Heart right ventricle (tissue), 16 donors: ENCODE measurements around the gene NEDD4L. TPM values are rescaled to one million over a fixed set of nuclear protein-coding genes. Genes with fewer than 3 reads are reported as not detected.

Source experiments
- ATAC-seq, 8 donors: fragments of 200-7000 bp; cut with Tn5 transposase; one replicate each; pipeline ENCODE4 v1.9.1; 2020; ENCODE audit warnings: mild to moderate bottlenecking in 8 of 8, moderate library complexity in 8 of 8, moderate number of reproducible peaks in 1 of 8
- DNase-seq, 2 donors: peaks; one replicate each; pipeline ENCODE4 v3.0.0-alpha.2; 2020
- H3K27ac ChIP-seq, 10 donors: fragments of 200-600 bp; sonication (generic) in 2 of 10; one replicate each; pipeline versions ENCODE4 v1.5.0 to v1.8.0; 2020 to 2022; ENCODE audit warnings: mild to moderate bottlenecking in 3 of 10
- H3K27me3 ChIP-seq, 7 donors: fragments of 200-600 bp; one replicate each; pipeline ENCODE4 v1.8.0; 2021 to 2022; ENCODE audit warnings: mild to moderate bottlenecking in 2 of 7
- H3K36me3 ChIP-seq, 9 donors: fragments of 200-600 bp; sonication (generic) in 1 of 9; one replicate each; pipeline versions ENCODE4 v1.5.0 to v1.8.0; 2020 to 2022; ENCODE audit warnings: mild to moderate bottlenecking in 2 of 9
- H3K4me1 ChIP-seq, 9 donors: fragments of 200-600 bp; sonication (generic) in 1 of 9; one replicate each; pipeline versions ENCODE4 v1.5.0 to v1.8.0; 2020 to 2022; ENCODE audit warnings: mild to moderate bottlenecking in 4 of 9
- H3K4me3 ChIP-seq, 10 donors: fragments of 200-600 bp; sonication (generic) in 2 of 10; one replicate each; pipeline versions ENCODE4 v1.5.0 to v1.8.0; 2020 to 2022; ENCODE audit warnings: mild to moderate bottlenecking in 7 of 10, moderate library complexity in 2 of 10
- H3K9me3 ChIP-seq, 11 donors: fragments of 200-600 bp in 10 of 11; sonication (generic) in 2 of 11; one replicate each; pipeline versions ENCODE4 v1.5.0 to v1.8.0; 2013 to 2022; ENCODE audit warnings: mild to moderate bottlenecking in 2 of 11, control low read depth in 1 of 11, moderate library complexity in 1 of 11
- WGBS, 2 donors: extraction: QIAGEN DNeasy Blood & Tissue Kit; methylation state at CpG; one replicate each; pipeline ENCODE4 v1.1.7; 2013; ENCODE audit warnings: inconsistent platforms in 1 of 2; 5-methylcytosine and 5-hydroxymethylcytosine counted together
- intact Hi-C, 10 donors: fragments of 100-400 bp; cut with DNase I; formaldehyde crosslinking; loops; one replicate each; pipeline versions ENCODE4 v1.11.1 to v1.14.2; 2022
- polyA plus RNA-seq, 2 donors: library from polyadenylated mRNA; stranded (reverse); fragments of 200-250 nt; gene quantifications; one replicate each; pipeline ENCODE4 v1.2.3, GENCODE V29; 2013
- total RNA-seq, 10 donors: library from RNA; stranded (reverse); fragmentation: NEBNext Ultra II Directional in 3 of 10; extraction: Animal tissue kit (Norgen Biotek cat#: 25700) in 3 of 10; gene quantifications; one replicate each; pipeline versions ENCODE4 v1.2.1 to v1.2.4, GENCODE V29; 2021 to 2023
- TF ChIP-seq, protein P1 (sequence below), 9 donors: fragments of 200-600 bp; sonication (generic) in 2 of 9; IDR thresholded peaks; one replicate each; pipeline versions ENCODE4 v1.5.0 to v1.8.0; 2021 to 2022; ENCODE audit warnings: antibody characterized with exemption in 9 of 9, mild to moderate bottlenecking in 5 of 9, moderate library complexity in 1 of 9
- donor health status: Arrhythmogenic right ventricular cardiomyopathy.
- donor health status: ischemic (EF 13 %, LVEDD 7.1; RV severe dilation, severe dysfunction).
- donor health status: healthy with polysubstance abuse.
- donor health status: DM: no; HTN: yes; CAD: no.
- donor health status: DM: no; HTN: no; CAD: no.
- donor health status: ischemic (EF 25% LVEDD 6.9; RV normal size, moderate dysfunction).
- donor health status: ischemic (EF 25% LVEDD 5.7; RV mildly dilated, moderate dysfunction).
- donor health status: healthy.
- donor health status: DM: yes; HTN: yes; CAD: no.
- donor health status: Ischemic cardiomyopathy.
- donor health status: ischemic (EF 35%, LVEDD 5.7; RV mildly dilated, moderate dysfunction).
- donor health status: nonischemic (EF 11% LVEDD 7.7; RV severe dilation, severe dysfunction).
- donor health status: DM: yes; HTN: yes; CAD: no.
- donor health status: PGD.
- donor health status: ischemic (EF 29% LVEDD 5.4; RV normal size, mild dysfunction).
- donor health status: nonischemic (EF 23%, LVEDD 6.1; RV moderate dilation, normal function).

NEDD4L gene
- total and polyA plus RNA-seq, 12 donors = 9.6 to 67.1 (median 49.4) TPM

DNA sequence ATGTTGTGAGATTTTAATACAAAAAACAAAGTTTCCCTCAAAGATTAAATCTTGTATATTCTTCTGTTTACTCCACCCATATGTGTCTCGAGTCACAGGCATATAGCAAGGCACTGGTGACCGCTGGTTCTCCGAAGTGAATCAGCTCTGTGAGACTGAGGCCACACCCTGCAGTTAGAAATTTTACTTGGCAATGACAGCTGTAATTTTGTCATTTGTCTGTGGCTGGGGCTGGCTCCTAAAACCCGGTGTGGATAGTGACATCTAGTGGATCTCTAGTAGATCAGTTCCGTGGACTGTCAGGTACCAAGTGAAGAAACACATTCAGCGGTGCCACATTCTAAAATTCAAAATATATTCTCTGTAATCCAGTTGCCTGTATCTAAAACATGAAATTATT is 278.0 kb downstream of the NEDD4L start:
- no peaks in the 10 kb centered on the region for H3K27me3 ChIP-seq
- WGBS, 2 donors = 5% methylated on average over 6 of the region's 6 CpGs
- no peaks in the 10 kb centered on the region for H3K9me3 ChIP-seq
- peak overlapping the region in 8 of 10 donors; percentile 32 to 61 (median 47) for H3K27ac ChIP-seq
- TF ChIP-seq, protein P1, sequence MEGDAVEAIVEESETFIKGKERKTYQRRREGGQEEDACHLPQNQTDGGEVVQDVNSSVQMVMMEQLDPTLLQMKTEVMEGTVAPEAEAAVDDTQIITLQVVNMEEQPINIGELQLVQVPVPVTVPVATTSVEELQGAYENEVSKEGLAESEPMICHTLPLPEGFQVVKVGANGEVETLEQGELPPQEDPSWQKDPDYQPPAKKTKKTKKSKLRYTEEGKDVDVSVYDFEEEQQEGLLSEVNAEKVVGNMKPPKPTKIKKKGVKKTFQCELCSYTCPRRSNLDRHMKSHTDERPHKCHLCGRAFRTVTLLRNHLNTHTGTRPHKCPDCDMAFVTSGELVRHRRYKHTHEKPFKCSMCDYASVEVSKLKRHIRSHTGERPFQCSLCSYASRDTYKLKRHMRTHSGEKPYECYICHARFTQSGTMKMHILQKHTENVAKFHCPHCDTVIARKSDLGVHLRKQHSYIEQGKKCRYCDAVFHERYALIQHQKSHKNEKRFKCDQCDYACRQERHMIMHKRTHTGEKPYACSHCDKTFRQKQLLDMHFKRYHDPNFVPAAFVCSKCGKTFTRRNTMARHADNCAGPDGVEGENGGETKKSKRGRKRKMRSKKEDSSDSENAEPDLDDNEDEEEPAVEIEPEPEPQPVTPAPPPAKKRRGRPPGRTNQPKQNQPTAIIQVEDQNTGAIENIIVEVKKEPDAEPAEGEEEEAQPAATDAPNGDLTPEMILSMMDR (IDR thresholded peaks at IDR 0.05) = peak; percentile 38 to 80 (median 61)
- peak; percentile 90 to 97 (median 94) for ATAC-seq
- intact Hi-C loops = loop anchor here in 9 of 10 donors (2.0 to 10.0 kb wide), 11 partner anchors 31 to 280 kb away; partner anchors contain the start of gene NEDD4L (in 4 of the 9)
- H3K4me3 ChIP-seq = peak overlapping the region in 4 of 10 donors; percentile 8 to 22 (median 14)
- H3K36me3 ChIP-seq = peaks cover 0 to 38% (median 0%) of the 10 kb centered on the region in 9 donors
- peaks cover 0 to 28% (median 14%) of the 10 kb centered on the region in 9 donors for H3K4me1 ChIP-seq
- DNase-seq = peak; percentile 35 to 79

DNA sequence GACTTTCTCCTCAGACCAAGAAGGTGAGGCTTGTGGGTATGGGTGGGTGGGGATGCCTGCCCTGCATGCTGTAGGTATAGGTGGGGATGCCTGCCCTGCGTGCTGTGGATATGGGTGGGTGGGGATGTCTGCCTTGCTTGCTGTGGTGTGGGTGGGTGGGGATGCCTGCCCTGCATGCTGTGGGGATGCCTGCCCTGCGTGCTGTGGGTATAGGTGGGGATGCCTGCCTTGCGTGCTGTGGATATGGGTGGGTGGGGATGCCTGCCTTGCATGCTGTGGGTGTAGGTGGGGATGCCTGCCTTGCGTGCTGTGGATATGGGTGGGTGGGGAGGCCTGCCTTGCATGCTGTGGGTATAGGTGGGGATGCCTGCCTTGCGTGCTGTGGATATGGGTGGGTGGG is 278.4 kb downstream of the NEDD4L start:
- Histone ChIP-seq H3K4me3 (no peak overlapping the region), H3K9me3 (no peaks in the 10 kb centered on the region), H3K4me1 (peaks cover 0 to 24% (median 11%) of the 10 kb centered on the region in 9 donors), H3K27ac (no peak overlapping the region), H3K36me3 (peaks cover 0 to 42% (median 0%) of the 10 kb centered on the region in 9 donors), H3K27me3 (no peaks in the 10 kb centered on the region)
- intact Hi-C loops = loop anchor here in 9 of 10 donors (2.0 to 10.0 kb wide), 10 partner anchors 68 to 280 kb away; partner anchors contain the start of gene NEDD4L (in 4 of the 9)
- 87 to 97% methylated on average over 5 of the region's 5 CpGs for WGBS, 2 donors
- TF ChIP-seq, protein P1 (IDR thresholded peaks at IDR 0.05) = no peak
- DNase-seq (no peak), ATAC-seq (no peak)

DNA sequence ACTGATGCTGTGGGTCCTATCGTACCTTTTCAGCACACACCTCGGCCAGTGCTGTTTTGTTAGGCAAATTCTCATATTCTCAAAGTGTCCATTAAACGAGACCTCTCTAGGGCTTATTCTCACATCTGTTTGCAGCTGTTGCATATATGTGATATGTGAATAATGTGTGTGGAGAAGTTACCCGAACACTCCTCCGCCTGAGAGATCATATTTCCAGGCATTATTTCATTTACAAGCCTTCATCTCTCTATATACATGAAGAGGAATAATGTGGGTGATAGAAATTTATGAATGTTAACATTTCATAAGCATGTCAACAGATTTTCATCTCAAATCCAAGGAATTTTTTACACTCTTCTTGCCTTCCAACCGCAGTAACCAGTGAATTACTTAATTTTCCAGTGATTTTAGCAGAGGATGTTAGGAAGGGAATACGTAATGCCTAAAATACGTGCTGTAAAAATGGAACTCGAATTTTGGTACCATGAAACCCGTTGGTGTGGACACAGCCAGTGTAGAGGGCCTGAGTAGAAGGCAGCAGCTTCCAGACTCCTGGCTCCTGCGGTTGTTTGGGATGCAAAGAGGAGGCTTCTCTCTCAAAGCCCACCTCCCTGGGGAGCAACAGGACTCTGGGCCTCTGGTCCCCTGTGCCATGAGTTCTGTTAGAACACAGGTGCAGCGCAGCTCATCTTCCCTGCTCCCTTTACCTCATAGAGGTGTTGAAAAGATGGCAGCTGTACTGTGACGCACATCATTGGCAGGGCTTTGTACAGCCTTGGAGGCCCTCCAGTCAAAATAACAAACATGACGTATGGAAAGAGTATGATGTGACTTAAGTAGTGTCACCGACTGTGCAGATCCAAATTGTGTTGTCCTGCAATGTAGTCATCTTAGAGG is 280.1 kb downstream of the NEDD4L start:
- Histone ChIP-seq H3K9me3 (no peaks in the 10 kb centered on the region), H3K27ac (no peak overlapping the region), H3K36me3 (peaks cover 0 to 50% (median 0%) of the 10 kb centered on the region in 9 donors), H3K4me3 (no peak overlapping the region), H3K27me3 (no peaks in the 10 kb centered on the region), H3K4me1 (peaks cover 0 to 18% (median 9%) of the 10 kb centered on the region in 9 donors)
- peak in 1 of 8 donors; percentile 5 for ATAC-seq
- 71 to 79% methylated on average over 15 of the region's 15 CpGs for WGBS, 2 donors
- TF ChIP-seq, protein P1 (IDR thresholded peaks at IDR 0.05) = no peak
- no peak for DNase-seq
- intact Hi-C loops = loop anchor here in 9 of 10 donors (2.0 to 10.0 kb wide), 10 partner anchors 69 to 282 kb away; partner anchors contain the start of gene NEDD4L (in 4 of the 9)

DNA sequence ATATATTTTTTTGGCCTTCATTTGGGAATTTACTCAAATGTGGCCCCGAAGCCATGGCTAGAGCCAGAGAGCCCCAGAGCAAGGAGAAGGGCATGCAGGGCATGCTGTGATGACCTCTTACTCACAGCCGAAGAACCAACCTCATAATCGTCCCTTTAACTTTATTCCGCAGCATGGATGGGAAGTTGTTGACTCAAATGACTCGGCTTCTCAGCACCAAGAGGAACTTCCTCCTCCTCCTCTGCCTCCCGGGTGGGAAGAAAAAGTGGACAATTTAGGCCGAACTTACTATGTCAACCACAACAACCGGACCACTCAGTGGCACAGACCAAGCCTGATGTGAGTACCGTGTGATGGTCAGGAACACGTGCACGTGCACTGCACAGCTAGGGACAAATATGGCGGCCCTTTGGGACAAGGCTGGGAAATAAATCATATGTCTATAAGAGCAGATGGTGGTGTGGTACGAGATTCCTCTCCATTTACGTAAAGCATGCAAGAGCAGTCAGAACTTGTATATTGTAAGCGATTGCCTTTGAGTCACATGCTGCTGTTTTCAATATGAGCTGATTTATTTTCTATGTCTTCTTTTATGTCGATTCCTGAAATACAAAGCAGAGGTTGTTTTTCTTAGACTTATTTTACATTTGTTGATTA is 280.9 kb downstream of the NEDD4L start:
- TF ChIP-seq, protein P1 (IDR thresholded peaks at IDR 0.05) = no peak
- Histone ChIP-seq H3K9me3 (no peaks in the 10 kb centered on the region), H3K27me3 (no peaks in the 10 kb centered on the region), H3K4me1 (peaks cover 0 to 15% (median 9%) of the 10 kb centered on the region in 9 donors), H3K27ac (no peak overlapping the region), H3K36me3 (peaks cover 0 to 59% (median 0%) of the 10 kb centered on the region in 9 donors), H3K4me3 (no peak overlapping the region)
- intact Hi-C loops = loop anchor here in 9 of 10 donors (5.0 to 10.0 kb wide), 9 partner anchors 70 to 283 kb away; partner anchors contain the start of gene NEDD4L (in 4 of the 9)
- WGBS, 2 donors = 90 to 91% methylated on average over 16 of the region's 16 CpGs
- DNase-seq = no peak
- ATAC-seq = no peak
